SH-SY5Y (cell line): ENCODE results near the gene DLG2.

ENCODE experiments used
- GATA2 ChIP-seq: IDR thresholded peaks from 2 replicates; pipeline ENCODE4 v1.6.1; 2011; ENCODE audit warnings: mild to moderate bottlenecking, low read depth, low read length
- GATA3 ChIP-seq: IDR thresholded peaks from 2 replicates; pipeline ENCODE4 v1.6.1; 2011; ENCODE audit warnings: low read depth, mild to moderate bottlenecking, low read length, moderate library complexity

DNA sequence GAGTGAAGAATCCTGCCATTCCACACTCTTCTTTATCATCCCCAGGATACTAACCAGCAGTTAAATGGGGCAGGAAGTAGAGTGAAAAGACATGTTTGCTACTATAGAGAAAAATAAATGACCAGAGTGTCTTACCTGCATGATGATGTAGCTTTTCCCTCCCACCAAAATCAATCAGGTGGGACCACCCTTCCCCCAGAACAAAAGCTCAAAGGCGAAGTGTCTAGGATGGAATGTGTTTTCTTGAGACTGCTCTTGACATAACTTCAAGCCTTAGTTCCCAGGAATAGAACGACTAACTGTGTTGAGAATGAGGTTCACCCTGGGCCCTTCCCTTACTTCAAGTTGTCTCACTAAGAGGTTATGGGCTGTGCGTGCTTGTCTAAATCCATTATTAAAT is 2001.8 kb downstream of the DLG2 start:
- TF ChIP-seq GATA3 (no peak), GATA2 (no peak)
